Mucosa of descending colon (tissue), 3 donors: ENCODE measurements around the gene MAML2. TPM values are rescaled to one million over a fixed set of nuclear protein-coding genes. Genes with fewer than 3 reads are reported as not detected.
"Not testable (repeated sequence)": the region's sequence is repeated elsewhere in the genome, so short reads cannot be mapped to it uniquely, and the experiment has no call there.

Experiments
- ATAC-seq: fragments of 200-7000 bp; cut with Tn5 transposase; one replicate; pipeline ENCODE4 v1.9.1; 2020; ENCODE audit warnings: mild to moderate bottlenecking, moderate library complexity
- DNase-seq, 3 donors: peaks; one replicate each; pipeline ENCODE4 v3.0.0-alpha.2; 2020
- H3K36me3 ChIP-seq: fragments of 200-600 bp; one replicate; pipeline ENCODE4 v1.8.0; 2021; ENCODE audit warnings: low read depth, mild to moderate bottlenecking
- H3K4me1 ChIP-seq: fragments of 200-600 bp; one replicate; pipeline ENCODE4 v1.8.0; 2021; ENCODE audit warnings: low read depth, mild to moderate bottlenecking
- H3K4me3 ChIP-seq: fragments of 200-600 bp; one replicate; pipeline ENCODE4 v1.8.0; 2021; ENCODE audit warnings: mild to moderate bottlenecking
- H3K9me3 ChIP-seq: fragments of 200-600 bp; one replicate; pipeline ENCODE4 v1.8.0; 2021; ENCODE audit warnings: mild to moderate bottlenecking
- CTCF ChIP-seq: fragments of 200-600 bp; IDR thresholded peaks from one replicate; pipeline ENCODE4 v1.8.0; 2022; ENCODE audit warnings: antibody characterized with exemption, mild to moderate bottlenecking
- intact Hi-C, 2 donors: fragments of 100-400 bp; cut with DNase I in 1 of 2; cut with micrococcal nuclease in 1 of 2; formaldehyde crosslinking; loops; one replicate each; pipeline versions ENCODE4 v1.11.0 to v1.11.1; 2022; cut with DNase I, micrococcal nuclease
- total RNA-seq, 3 donors: library from RNA; stranded (reverse); fragmentation: NEBNext Ultra II Directional in 2 of 3; extraction: Animal tissue kit (Norgen Biotek cat#: 25700) in 2 of 3; gene quantifications; one replicate each; pipeline versions ENCODE4 v1.2.1 to v1.2.4, GENCODE V29; 2021 to 2023
- donor health status: DM: no; HTN: no; CAD: no; lungs with moderate emphysema.
- donor health status: DM: no; HTN: no; CAD: no.
- donor health status: DM: no; HTN: yes; CAD: no.

MAML2 gene
- total RNA-seq, 3 donors from 2014 or later, result 15.2 to 26.4 (median 15.8) TPM

GRCh38 chr11:96189351-96189750, 153.6 kb downstream of the MAML2 start:
- TF ChIP-seq CTCF, result no peak
- intact Hi-C loops, result no loop called here
- no peaks in the 10 kb centered on the region for H3K4me1 ChIP-seq
- H3K4me3 ChIP-seq, result no peak overlapping the region
- H3K36me3 ChIP-seq, result no peaks in the 10 kb centered on the region
- DNase-seq (no peak), ATAC-seq (no peak)
- no peaks in the 10 kb centered on the region for H3K9me3 ChIP-seq

GRCh38 chr11:96188243-96189006, 154.6 kb downstream of the MAML2 start:
- H3K36me3 ChIP-seq, result no peaks in the 10 kb centered on the region
- ATAC-seq (peak; percentile 43), DNase-seq (no peak)
- H3K4me3 ChIP-seq, result no peak overlapping the region
- no peaks in the 10 kb centered on the region for H3K9me3 ChIP-seq
- TF ChIP-seq CTCF, result no peak
- no peaks in the 10 kb centered on the region for H3K4me1 ChIP-seq
- intact Hi-C loops, result no loop called here

GRCh38 chr11:96187822-96188221, 155.2 kb downstream of the MAML2 start:
- Histone ChIP-seq H3K4me1 (no peaks in the 10 kb centered on the region), H3K36me3 (no peaks in the 10 kb centered on the region), H3K4me3 (no peak overlapping the region), H3K9me3 (no peaks in the 10 kb centered on the region)
- intact Hi-C loops, result no loop called here
- ATAC-seq, result no peak
- no peak for TF ChIP-seq CTCF
- DNase-seq, result no peak

GRCh38 chr11:96186806-96187205, 156.2 kb downstream of the MAML2 start:
- Histone ChIP-seq H3K9me3 (no peaks in the 10 kb centered on the region), H3K4me3 (no peak overlapping the region), H3K4me1 (no peaks in the 10 kb centered on the region), H3K36me3 (no peaks in the 10 kb centered on the region)
- TF ChIP-seq CTCF, result no peak
- DNase-seq (no peak), ATAC-seq (no peak)
- intact Hi-C loops, result no loop called here

- no peaks in the 10 kb centered on the region for H3K4me1 ChIP-seq
- H3K4me3 ChIP-seq, result no peak overlapping the region
- TF ChIP-seq CTCF, result no peak
- intact Hi-C loops, result no loop called here
- no peak for DNase-seq
- ATAC-seq, result peak; percentile 31
- H3K36me3 ChIP-seq, result no peaks in the 10 kb centered on the region
- no peaks in the 10 kb centered on the region for H3K9me3 ChIP-seq
Observed at GRCh38 chr11:96185220-96185768, 157.7 kb downstream of the MAML2 start.

GRCh38 chr11:96180937-96181336, 162.1 kb downstream of the MAML2 start:
- ATAC-seq, result not testable (repeated sequence)

More at GRCh38 chr11:96180937-96181336, 162.1 kb downstream of the MAML2 start:
- DNase-seq, H3K4me3 ChIP-seq, H3K4me1 ChIP-seq, intact Hi-C loops, H3K9me3 ChIP-seq, H3K36me3 ChIP-seq: not testable (repeated sequence)
